Ascending aorta (tissue), 2 donors: Measurements from ENCODE around the gene RALGAPA2. TPM values are rescaled to one million over a fixed set of nuclear protein-coding genes. Genes with fewer than 3 reads are reported as not detected.

Source experiments
- DNase-seq, 2 donors: peaks; one replicate each; pipeline ENCODE4 v3.0.0-alpha.2; 2019; ENCODE audit warnings: low spot score in 2 of 2
- H3K27ac ChIP-seq, 2 donors: fragments of 200-600 bp; sonication (generic); one replicate each; pipeline ENCODE4 v1.5.1; 2016 to 2017; ENCODE audit warnings: mild to moderate bottlenecking in 1 of 2
- H3K27me3 ChIP-seq: fragments of 200-600 bp; sonication (generic); one replicate; pipeline ENCODE4 v1.5.1; 2017
- H3K36me3 ChIP-seq, 2 donors: fragments of 200-600 bp; sonication (generic); one replicate each; pipeline ENCODE4 v1.5.1; 2016
- H3K4me1 ChIP-seq, 2 donors: fragments of 200-600 bp; sonication (generic); one replicate each; pipeline ENCODE4 v1.5.1; 2016 to 2017; ENCODE audit warnings: mild to moderate bottlenecking in 1 of 2
- H3K4me3 ChIP-seq, 2 donors: fragments of 200-600 bp; sonication (generic); one replicate each; pipeline ENCODE4 v1.5.1; 2016 to 2017; ENCODE audit warnings: mild to moderate bottlenecking in 1 of 2
- H3K9me3 ChIP-seq, 2 donors: fragments of 200-600 bp; sonication (generic); one replicate each; pipeline ENCODE4 v1.5.1; 2016
- intact Hi-C: fragments of 100-400 bp; cut with DNase I; formaldehyde crosslinking; loops from one replicate; pipeline ENCODE4 v1.15.1; 2023
- total RNA-seq: library from RNA; depleted of rRNA; stranded (reverse); fragments of >200 nt; gene quantifications from one replicate; pipeline ENCODE4 v1.1.0, GENCODE V29; 2016
- TF ChIP-seq, protein P1 (sequence below), 3 experiments: fragments of 200-600 bp in 2 of 3; fragments of 450-650 bp in 1 of 3; sonication (generic) in 2 of 3; IDR thresholded peaks; one replicate each; pipeline ENCODE4 v1.5.1; 2016 to 2019; ENCODE audit warnings: antibody characterized with exemption in 3 of 3, mild to moderate bottlenecking in 1 of 3, moderate library complexity in 1 of 3

RALGAPA2 gene
- total RNA-seq, 1 donor from 2014 or later: 68.9 TPM

DNA sequence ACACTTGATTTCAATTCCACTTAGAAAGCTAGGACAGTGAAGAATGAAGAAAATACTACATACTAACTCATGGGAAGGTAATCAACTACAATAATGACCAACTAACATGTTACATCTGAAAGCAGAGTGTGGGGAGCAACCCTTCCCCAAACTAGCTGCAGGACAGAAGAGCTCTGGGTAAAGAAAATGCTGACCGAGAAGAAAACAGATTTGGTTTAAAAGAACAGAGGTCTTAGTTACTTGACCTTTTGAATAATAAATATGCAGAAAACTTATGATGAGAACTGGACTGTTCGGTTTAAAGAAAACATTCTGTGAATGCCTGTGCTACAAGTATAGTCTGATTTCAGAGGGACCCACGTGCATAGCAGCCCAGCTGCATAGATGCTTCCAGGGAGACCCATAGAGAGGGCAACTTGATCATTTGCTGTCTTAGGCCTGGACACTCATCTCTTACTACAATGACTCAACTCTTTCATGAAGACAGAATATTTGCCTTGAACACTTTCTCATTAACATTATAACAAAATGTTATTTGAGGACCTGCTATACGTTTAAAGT is 53.5 kb downstream of the RALGAPA2 start:
- intact Hi-C loops: no loop called here

DNA sequence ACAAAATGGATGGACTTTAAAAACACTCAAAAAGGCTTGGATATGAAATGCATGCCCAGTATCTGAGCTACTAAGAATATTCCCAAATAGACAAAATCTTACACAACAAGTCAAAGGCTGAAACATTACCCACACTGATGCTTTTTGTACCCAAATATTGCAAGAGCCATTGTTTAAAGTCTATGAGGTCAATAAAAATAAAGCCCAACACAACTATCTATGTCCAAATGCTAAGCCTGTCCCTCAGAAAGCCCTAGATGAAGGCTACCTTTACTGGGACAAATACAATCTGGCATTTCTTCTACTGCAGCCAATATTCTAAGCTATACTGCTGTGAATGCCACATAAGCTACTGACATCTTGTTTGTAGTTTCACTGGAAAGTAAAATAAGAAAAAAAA is 54.3 kb downstream of the RALGAPA2 start:
- Histone ChIP-seq H3K27me3 (no peaks in the 10 kb centered on the region), H3K36me3 (no peaks in the 10 kb centered on the region), H3K27ac (no peak overlapping the region), H3K9me3 (no peaks in the 10 kb centered on the region), H3K4me3 (no peak overlapping the region), H3K4me1 (no peaks in the 10 kb centered on the region)
- intact Hi-C loops: no loop called here
- TF ChIP-seq, protein P1, sequence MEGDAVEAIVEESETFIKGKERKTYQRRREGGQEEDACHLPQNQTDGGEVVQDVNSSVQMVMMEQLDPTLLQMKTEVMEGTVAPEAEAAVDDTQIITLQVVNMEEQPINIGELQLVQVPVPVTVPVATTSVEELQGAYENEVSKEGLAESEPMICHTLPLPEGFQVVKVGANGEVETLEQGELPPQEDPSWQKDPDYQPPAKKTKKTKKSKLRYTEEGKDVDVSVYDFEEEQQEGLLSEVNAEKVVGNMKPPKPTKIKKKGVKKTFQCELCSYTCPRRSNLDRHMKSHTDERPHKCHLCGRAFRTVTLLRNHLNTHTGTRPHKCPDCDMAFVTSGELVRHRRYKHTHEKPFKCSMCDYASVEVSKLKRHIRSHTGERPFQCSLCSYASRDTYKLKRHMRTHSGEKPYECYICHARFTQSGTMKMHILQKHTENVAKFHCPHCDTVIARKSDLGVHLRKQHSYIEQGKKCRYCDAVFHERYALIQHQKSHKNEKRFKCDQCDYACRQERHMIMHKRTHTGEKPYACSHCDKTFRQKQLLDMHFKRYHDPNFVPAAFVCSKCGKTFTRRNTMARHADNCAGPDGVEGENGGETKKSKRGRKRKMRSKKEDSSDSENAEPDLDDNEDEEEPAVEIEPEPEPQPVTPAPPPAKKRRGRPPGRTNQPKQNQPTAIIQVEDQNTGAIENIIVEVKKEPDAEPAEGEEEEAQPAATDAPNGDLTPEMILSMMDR (IDR thresholded peaks at IDR 0.05): no peak
- DNase-seq: no peak

More for the DNA sequence above, 53.5 kb downstream of the RALGAPA2 start:
- H3K27ac ChIP-seq: no peak overlapping the region
- no peak for DNase-seq
- no peaks in the 10 kb centered on the region for H3K27me3 ChIP-seq
- H3K36me3 ChIP-seq: no peaks in the 10 kb centered on the region
- TF ChIP-seq, protein P1 (IDR thresholded peaks at IDR 0.05): no peak
- no peaks in the 10 kb centered on the region for H3K9me3 ChIP-seq
- H3K4me3 ChIP-seq: no peak overlapping the region
- H3K4me1 ChIP-seq: no peaks in the 10 kb centered on the region

DNA sequence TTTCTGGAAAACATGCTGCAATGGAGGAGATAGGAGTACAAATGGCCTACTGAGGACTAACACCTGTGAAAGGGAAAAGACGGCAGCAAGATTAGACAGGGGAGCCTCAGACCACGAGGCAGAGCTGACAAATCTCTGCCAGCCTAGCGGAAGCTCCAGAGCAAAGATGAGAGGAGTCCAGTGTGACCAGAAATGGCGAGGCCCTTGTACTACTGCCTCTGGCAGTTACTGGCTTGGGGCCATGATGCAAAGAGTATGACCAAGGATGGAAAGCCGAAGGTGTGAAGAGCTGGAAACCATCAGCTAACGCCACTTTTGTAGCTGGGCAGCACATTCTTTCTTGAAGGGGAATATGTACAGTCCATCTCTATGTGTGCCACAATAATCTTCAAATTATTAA is 55.4 kb downstream of the RALGAPA2 start:
- no peaks in the 10 kb centered on the region for H3K9me3 ChIP-seq
- TF ChIP-seq, protein P1 (IDR thresholded peaks at IDR 0.05): no peak
- no peaks in the 10 kb centered on the region for H3K4me1 ChIP-seq
- intact Hi-C loops: no loop called here
- H3K36me3 ChIP-seq: no peaks in the 10 kb centered on the region
- H3K27ac ChIP-seq: no peak overlapping the region
- no peaks in the 10 kb centered on the region for H3K27me3 ChIP-seq
- DNase-seq: no peak
- H3K4me3 ChIP-seq: no peak overlapping the region

DNA sequence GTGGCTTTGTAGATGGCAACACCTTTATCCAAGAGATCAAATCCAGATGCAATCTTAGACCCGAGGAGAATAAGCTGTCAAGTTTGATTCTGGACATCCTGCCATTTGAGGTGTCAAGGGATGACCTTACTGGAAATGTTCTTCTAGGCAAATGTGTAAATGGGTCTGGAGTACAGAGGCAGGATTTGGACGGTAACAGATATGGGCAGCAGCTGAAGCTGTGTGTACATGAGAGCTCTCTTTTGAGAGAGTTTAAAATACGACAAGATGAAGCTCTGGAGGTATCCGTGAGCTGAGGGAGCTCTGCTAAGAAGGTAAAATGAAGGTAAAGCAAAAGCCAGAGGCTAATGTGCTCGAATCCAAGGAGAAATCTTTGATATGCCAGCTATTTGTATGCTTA is 56.6 kb downstream of the RALGAPA2 start:
- Histone ChIP-seq H3K36me3 (no peaks in the 10 kb centered on the region), H3K4me1 (no peaks in the 10 kb centered on the region), H3K27me3 (no peaks in the 10 kb centered on the region), H3K9me3 (no peaks in the 10 kb centered on the region), H3K27ac (no peak overlapping the region), H3K4me3 (no peak overlapping the region)
- TF ChIP-seq, protein P1 (IDR thresholded peaks at IDR 0.05): no peak
- intact Hi-C loops: no loop called here
- DNase-seq: no peak

DNA sequence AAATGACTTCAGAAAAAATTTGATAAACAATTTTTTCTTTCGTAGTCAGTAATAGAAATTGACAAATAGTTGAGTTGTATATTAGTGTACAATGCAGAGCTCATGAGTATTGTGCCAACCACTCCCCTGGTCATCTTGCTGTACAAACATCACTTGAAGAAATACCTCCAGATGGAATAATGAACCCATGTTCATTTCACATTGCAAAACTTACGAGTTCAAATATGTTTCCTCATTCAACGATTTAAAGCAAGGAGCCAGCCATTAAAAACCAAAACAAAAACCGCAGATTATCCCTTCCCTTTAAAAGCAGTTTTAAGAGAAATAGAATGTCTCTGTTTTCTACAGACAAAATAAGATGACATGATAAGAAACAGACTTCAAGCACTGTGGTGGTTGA is 62.5 kb downstream of the RALGAPA2 start:
- DNase-seq: no peak
- TF ChIP-seq, protein P1 (IDR thresholded peaks at IDR 0.05): no peak
- no peak overlapping the region for H3K4me3 ChIP-seq
- no peak overlapping the region for H3K27ac ChIP-seq
- H3K4me1 ChIP-seq: no peaks in the 10 kb centered on the region
- no peaks in the 10 kb centered on the region for H3K27me3 ChIP-seq
- intact Hi-C loops: no loop called here
- H3K36me3 ChIP-seq: no peaks in the 10 kb centered on the region
- no peaks in the 10 kb centered on the region for H3K9me3 ChIP-seq

DNA sequence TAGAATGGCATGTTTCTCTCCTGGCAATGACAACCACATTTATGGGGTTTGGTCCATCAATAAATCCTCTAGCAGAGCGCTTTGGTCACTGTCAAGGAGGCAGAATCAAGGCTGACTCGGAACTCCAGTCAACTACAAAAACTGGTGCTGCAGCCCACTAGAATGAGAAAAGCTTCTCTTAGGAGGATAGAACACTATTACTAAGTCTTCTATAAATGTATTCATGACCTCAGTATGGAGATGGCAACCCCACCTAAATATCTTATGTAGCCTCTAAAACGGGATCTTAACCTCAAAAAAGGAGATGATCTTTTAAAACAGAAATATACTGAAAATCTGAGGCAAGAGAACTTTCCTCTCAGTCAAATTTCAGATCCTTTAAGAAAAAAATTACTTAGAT is 68.5 kb downstream of the RALGAPA2 start:
- no peak for DNase-seq
- TF ChIP-seq, protein P1 (IDR thresholded peaks at IDR 0.05): no peak
- Histone ChIP-seq H3K4me1 (no peaks in the 10 kb centered on the region), H3K27ac (no peak overlapping the region), H3K36me3 (peaks cover 5 to 6% of the 10 kb centered on the region in 2 donors), H3K4me3 (no peak overlapping the region), H3K27me3 (no peaks in the 10 kb centered on the region), H3K9me3 (no peaks in the 10 kb centered on the region)
- intact Hi-C loops: no loop called here
